GM12864 (cell line): ENCODE measurements around the gene KIF18B.

Experiments used
- DNase-seq: peaks from one replicate; pipeline ENCODE4 v3.0.0-alpha.2; 2011; ENCODE audit warnings: low read depth
- H3K4me3 ChIP-seq: 2 replicates; pipeline ENCODE4 v1.5.1; 2011; ENCODE audit warnings: mild to moderate bottlenecking, low read depth, low read length, control low read depth
- TF ChIP-seq, protein P1 (sequence below): IDR thresholded peaks from 2 replicates; pipeline ENCODE4 v1.5.1; 2011; ENCODE audit warnings: low read depth, mild to moderate bottlenecking, moderate library complexity, low read length, control low read depth, inconsistent platforms; ENCODE audit errors: missing control alignments

The KIF18B gene

DNA sequence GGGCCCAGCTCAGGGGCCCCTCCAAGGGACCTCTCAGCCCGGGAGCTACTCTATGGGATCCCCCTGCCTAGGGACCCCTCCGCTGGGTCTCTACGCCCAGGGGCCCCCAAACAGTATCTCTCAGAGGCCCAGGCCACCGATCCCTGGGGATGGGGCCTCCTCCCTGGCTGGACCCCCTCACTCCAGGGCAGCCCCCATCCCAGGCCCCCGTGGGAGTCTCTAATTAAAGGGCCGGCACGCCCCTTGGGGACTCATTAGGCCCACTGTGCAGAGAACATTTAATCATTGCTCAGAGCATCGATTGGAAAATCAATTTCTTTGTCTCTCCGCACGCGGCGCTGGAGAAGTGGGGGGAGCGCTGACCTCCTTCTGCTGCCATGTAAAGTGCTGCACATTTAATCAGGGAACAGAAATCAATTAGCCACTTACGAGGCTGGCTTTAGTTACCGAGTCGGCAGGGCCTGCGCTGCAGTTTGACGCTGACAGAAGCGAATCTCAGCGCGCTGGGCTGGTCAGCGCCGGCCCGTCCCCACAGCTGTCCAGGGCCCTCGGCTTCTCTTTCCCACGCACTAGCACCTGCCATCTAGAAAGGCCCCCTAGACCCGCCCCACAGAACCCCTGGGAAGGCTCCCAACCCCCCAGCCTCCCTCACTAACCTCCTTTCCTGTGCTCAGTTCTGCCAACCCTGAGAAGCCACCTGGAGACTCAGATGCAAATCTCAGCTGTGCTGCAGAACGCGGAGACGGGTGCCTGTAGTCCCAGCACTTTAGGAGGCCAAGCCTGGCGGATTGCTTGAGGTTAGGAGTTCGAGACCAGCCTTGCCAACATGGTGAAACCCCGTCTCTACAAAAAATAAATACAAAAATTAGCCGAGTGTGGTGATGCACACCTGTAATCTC is 40.7 kb upstream of the KIF18B start:
- no peak for DNase-seq
- no peak overlapping the region for H3K4me3 ChIP-seq
- TF ChIP-seq, protein P1, sequence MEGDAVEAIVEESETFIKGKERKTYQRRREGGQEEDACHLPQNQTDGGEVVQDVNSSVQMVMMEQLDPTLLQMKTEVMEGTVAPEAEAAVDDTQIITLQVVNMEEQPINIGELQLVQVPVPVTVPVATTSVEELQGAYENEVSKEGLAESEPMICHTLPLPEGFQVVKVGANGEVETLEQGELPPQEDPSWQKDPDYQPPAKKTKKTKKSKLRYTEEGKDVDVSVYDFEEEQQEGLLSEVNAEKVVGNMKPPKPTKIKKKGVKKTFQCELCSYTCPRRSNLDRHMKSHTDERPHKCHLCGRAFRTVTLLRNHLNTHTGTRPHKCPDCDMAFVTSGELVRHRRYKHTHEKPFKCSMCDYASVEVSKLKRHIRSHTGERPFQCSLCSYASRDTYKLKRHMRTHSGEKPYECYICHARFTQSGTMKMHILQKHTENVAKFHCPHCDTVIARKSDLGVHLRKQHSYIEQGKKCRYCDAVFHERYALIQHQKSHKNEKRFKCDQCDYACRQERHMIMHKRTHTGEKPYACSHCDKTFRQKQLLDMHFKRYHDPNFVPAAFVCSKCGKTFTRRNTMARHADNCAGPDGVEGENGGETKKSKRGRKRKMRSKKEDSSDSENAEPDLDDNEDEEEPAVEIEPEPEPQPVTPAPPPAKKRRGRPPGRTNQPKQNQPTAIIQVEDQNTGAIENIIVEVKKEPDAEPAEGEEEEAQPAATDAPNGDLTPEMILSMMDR = no peak

DNA sequence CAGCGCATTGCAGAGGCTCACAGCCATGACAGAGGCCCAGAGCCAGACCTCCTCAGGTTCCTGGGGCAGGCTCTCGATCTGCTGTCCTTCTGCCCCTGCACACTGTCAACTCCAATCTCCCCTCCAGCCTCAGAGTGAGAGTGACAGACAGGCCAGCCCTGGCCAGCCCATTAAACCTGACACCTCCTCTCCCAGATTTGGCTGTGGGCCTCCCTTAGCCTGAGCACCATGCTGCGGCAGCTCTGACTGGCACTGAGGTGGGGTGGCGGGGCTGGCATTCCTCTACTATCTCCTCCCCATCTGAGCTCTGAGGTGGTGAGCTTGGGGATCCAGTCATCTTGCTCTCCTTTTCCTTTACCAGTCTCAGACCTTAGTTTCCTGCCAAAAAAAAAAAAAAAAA is 36.0 kb upstream of the KIF18B start:
- no peak for DNase-seq
- no peak overlapping the region for H3K4me3 ChIP-seq

DNA sequence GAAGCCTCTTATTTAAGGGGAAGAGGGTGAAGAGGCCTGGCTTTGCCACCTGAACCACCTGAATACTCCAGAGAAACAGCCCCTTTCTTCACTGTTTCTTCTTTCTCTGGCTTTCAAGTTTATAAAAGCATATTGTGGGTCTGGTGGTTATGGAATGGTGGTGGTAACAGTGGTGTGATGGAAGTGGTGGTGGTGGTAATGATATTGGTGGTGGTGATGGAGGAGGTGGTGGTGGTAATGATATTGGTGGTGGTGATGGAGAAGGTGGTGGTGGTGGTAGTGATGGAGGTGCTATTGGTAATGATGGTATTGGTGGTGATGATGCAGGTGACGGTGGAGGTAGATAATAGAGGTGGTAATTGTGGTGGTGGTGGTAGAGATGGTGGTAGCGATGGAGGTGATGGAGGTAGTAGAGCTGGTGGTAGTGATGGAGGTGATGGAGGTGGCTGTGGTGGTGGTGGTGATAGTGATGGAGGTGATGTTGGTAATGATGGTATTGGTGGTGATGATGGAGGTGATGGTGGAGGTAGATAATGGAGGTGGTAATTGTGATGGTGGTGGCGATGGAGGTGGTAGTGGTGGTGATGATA is 34.6 kb upstream of the KIF18B start:
- TF ChIP-seq, protein P1 = no peak
- no peak for DNase-seq
- no peak overlapping the region for H3K4me3 ChIP-seq

More for the DNA sequence above, 36.0 kb upstream of the KIF18B start:
- TF ChIP-seq, protein P1 = no peak

DNA sequence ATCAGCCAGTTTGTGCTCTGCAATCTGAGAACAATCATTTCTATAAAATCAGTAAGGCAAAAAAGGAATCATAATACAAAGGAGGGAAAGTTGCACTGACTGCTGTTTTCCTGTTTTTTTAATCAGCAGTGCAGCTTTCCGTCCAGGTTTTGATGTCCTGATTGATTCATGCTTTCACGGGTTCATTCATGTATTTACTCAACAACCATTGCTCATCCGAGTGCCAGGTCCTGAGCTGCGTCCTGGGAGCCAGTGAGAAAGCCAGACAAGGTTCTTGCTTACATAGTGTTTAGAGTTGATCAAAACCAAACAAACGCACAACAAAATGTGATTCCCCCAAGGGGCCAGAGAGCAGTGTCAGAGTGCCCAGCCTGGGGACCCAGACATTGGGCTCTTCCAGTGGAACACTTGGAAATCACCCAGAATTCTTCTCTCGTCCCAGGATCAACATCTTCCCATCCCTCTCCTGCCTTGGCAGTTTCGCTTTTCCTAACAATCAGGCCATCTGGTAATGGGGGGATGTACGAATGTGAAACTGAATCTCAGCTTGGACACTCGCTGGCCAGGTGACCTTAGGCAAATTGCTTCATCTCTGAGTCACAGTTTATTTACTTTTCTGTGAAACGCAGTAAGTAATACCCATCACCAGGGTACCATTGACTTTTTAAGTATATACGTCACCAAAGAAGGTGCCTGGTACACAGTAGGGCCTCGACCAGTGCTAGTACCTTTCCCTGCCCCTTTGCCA is 33.8 kb upstream of the KIF18B start:
- H3K4me3 ChIP-seq = no peak overlapping the region
- TF ChIP-seq, protein P1 = no peak
- DNase-seq = no peak

DNA sequence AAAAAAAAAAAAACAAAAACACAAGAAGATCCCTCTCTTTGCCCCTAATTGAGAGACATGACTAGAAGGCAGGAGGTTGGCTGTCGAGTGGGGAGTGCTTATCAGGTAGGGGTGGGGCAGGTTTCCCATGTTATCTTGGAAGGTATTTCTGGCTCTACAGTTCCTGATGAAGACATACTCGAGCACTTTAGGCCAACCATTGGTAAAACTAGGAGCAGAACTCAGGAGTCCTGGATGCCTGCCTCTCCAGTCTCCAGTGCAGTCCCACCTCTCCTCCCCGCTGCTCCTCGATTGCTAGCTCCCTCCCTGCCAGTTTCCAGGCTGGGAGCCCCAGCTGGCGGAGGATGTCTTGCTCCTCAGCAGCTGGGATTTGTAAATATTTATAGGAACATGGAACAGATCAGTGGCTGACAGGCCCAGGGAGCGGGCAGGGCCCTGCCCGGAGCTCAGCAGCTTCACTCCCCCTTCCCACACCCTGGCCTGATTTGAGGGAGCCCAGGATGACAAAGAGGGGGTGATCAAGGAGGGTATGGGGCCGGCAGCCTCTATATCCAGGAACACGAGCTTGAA is 31.9 kb upstream of the KIF18B start:
- no peak overlapping the region for H3K4me3 ChIP-seq
- TF ChIP-seq, protein P1 = no peak
- no peak for DNase-seq

DNA sequence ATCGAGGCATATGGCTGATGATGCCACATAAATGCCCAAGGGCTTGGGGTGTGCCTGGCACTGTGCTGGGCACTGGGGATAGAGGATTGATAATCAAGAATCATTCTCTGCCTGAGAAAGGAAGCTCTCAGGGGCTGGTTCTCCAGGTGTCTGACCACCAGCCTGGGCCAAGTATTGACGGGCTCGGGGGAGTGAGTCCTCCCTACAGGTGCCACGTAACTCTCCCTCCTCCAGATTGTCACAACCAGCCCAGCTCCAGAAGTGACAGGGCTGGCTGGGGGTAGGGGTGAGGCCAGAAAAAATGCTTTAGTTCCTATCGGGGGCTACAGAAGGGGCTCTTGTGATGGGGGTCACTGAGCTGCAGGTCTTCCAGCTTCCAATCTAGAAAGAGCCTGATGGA is 31.2 kb upstream of the KIF18B start:
- H3K4me3 ChIP-seq = no peak overlapping the region
- no peak for DNase-seq

More for the DNA sequence above, 31.2 kb upstream of the KIF18B start:
- TF ChIP-seq, protein P1 = no peak
